OCI-LY1 (cell line): ENCODE data around the gene RGS17.

Source experiments
- CTCF ChIP-seq: fragments of 200-600 bp; sonication (generic), shearing (Covaris generic); IDR thresholded peaks from 2 replicates; pipeline ENCODE4 v1.5.1; 2017; ENCODE audit warnings: mild to moderate bottlenecking, antibody characterized with exemption, low read length, moderate library complexity, mixed read lengths
- EZH2 ChIP-seq: fragments of 200-600 bp; sonication (generic), shearing (Covaris generic); IDR thresholded peaks from 2 replicates; pipeline ENCODE4 v1.8.0; 2017; ENCODE audit warnings: borderline replicate concordance, mixed run types, mild to moderate bottlenecking, antibody characterized with exemption, low read length, moderate library complexity, mixed read lengths

- TF ChIP-seq CTCF (no peak), EZH2 (no peak)
Measured at GRCh38 chr6:152976749-152977148, 154.3 kb downstream of the RGS17 start.
